GM18517 (cell line): ENCODE measurements around the gene KCTD15.

ENCODE experiments used
- ATAC-seq: cut with Tn5 transposase; IDR thresholded peaks from one replicate; pipeline ENCODE4 v1.9.1; 2021; ENCODE audit warnings: mild to moderate bottlenecking, moderate library complexity; ENCODE audit not compliant: unreplicated experiment

KCTD15 gene

GRCh38 chr19:33796164-33796875 lies at the start of gene KCTD15:
TSS of gene KCTD15 (plus strand) at chr19:33796870. CDS start at chr19:33800455, 3,585 bp downstream.
- no peak for ATAC-seq

GRCh38 chr19:33747273-33747672 lies 49.4 kb upstream of the KCTD15 start:
- ATAC-seq: no peak

- ATAC-seq: no peak
Observed at GRCh38 chr19:33748231-33748630, 48.4 kb upstream of the KCTD15 start.

GRCh38 chr19:33749016-33749415 lies 47.7 kb upstream of the KCTD15 start:
- ATAC-seq: no peak

- no peak for ATAC-seq
Observed at GRCh38 chr19:33749619-33750175, 47.0 kb upstream of the KCTD15 start.

GRCh38 chr19:33750587-33751435 lies 45.9 kb upstream of the KCTD15 start:
- no peak for ATAC-seq

GRCh38 chr19:33751436-33751770 lies 45.3 kb upstream of the KCTD15 start:
- no peak for ATAC-seq

GRCh38 chr19:33752018-33752800 lies 44.5 kb upstream of the KCTD15 start:
- no peak for ATAC-seq

GRCh38 chr19:33752945-33753344 lies 43.7 kb upstream of the KCTD15 start:
- ATAC-seq: no peak

- no peak for ATAC-seq
Observed at GRCh38 chr19:33754361-33754760, 42.3 kb upstream of the KCTD15 start.

- ATAC-seq: no peak
Observed at GRCh38 chr19:33755099-33756035, 41.3 kb upstream of the KCTD15 start.

GRCh38 chr19:33756177-33756576 lies 40.5 kb upstream of the KCTD15 start:
- ATAC-seq: no peak

GRCh38 chr19:33758541-33759013 lies 38.1 kb upstream of the KCTD15 start:
- ATAC-seq: no peak

- ATAC-seq: no peak
Observed at GRCh38 chr19:33759356-33759755, 37.3 kb upstream of the KCTD15 start.

- ATAC-seq: no peak
Observed at GRCh38 chr19:33763633-33764371, 32.9 kb upstream of the KCTD15 start.

- ATAC-seq: no peak
Observed at GRCh38 chr19:33766623-33767022, 30.0 kb upstream of the KCTD15 start.

GRCh38 chr19:33767898-33768413 lies 28.7 kb upstream of the KCTD15 start:
- no peak for ATAC-seq

GRCh38 chr19:33769208-33769607 lies 27.5 kb upstream of the KCTD15 start:
- ATAC-seq: no peak

GRCh38 chr19:33770107-33770506 lies 26.6 kb upstream of the KCTD15 start:
- ATAC-seq: no peak
